H1 (cell line): ENCODE results near the gene XPNPEP1. TPM values are rescaled to one million over a fixed set of nuclear protein-coding genes. Genes with fewer than 3 reads are reported as not detected.
A peak's percentile ranks its signal among the peaks of the same experiment; 100 is the strongest.

Experiments used
- CTCF ChIA-PET: fragments of 300-600 bp; sonication (Branson Sonifier 250); formaldehyde crosslinking; loops from one replicate; lab custom pipeline; 2021; ENCODE audit not compliant: partially characterized antibody; lab: Charles Lee
- POLR2A ChIA-PET: fragments of 300-600 bp; sonication (Branson Sonifier 250); formaldehyde crosslinking; loops from one replicate; lab custom pipeline; 2021; ENCODE audit warnings: inconsistent platforms; ENCODE audit not compliant: partially characterized antibody; lab: Charles Lee
- DNase-seq, 2 experiments: peaks; one replicate each; pipeline versions ENCODE4 v3.0.0 to v3.0.0-alpha.2; 2010 to 2022; ENCODE audit warnings: low spot score in 2 of 2, low read depth in 1 of 2, mixed read lengths in 1 of 2
- FAIRE-seq: peaks from 2 replicates; lab custom pipeline; 2011; peaks lifted over from hg19 to GRCh38; lab: Jason Lieb, UNC
- H2AFZ ChIP-seq: 2 replicates; pipeline ENCODE4 v1.8.1; 2012; ENCODE audit warnings: low read length, inconsistent platforms
- H2AK5ac ChIP-seq: 2 replicates; pipeline ENCODE4 v1.6.1; 2013; ENCODE audit warnings: low read depth, low read length
- H2BK120ac ChIP-seq: replicated peaks from 2 replicates; pipeline ENCODE3; 2013; ENCODE audit warnings: low read depth, low read length, inconsistent platforms
- H2BK12ac ChIP-seq: 2 replicates; pipeline ENCODE4 v1.6.1; 2013; ENCODE audit warnings: low read depth, low read length
- H2BK15ac ChIP-seq: 2 replicates; pipeline ENCODE4 v1.6.1; 2013; ENCODE audit warnings: low read length
- H2BK20ac ChIP-seq: 2 replicates; pipeline ENCODE4 v1.6.1; 2013; ENCODE audit warnings: low read length
- H2BK5ac ChIP-seq: 2 replicates; pipeline ENCODE4 v1.6.1; 2013; ENCODE audit warnings: low read depth, low read length
- H3K14ac ChIP-seq: 2 replicates; pipeline ENCODE4 v1.6.1; 2013; ENCODE audit warnings: inconsistent platforms; ENCODE audit not compliant: insufficient read length
- H3K18ac ChIP-seq: 2 replicates; pipeline ENCODE4 v1.6.1; 2013; ENCODE audit warnings: low read length; ENCODE audit errors: extremely low read depth
- H3K23ac ChIP-seq: 2 replicates; pipeline ENCODE4 v1.6.1; 2013; ENCODE audit warnings: inconsistent platforms; ENCODE audit not compliant: insufficient read length
- H3K23me2 ChIP-seq: 2 replicates; pipeline ENCODE4 v1.6.1; 2013; ENCODE audit warnings: low read depth, low read length
- H3K27ac ChIP-seq: 2 replicates; pipeline ENCODE4 v1.6.1; 2011; ENCODE audit warnings: low read depth, low read length, inconsistent platforms
- H3K27me3 ChIP-seq, 4 experiments: replicated peaks in 1 of 4; 1 replicate in 1 of 4; 2 replicates in 3 of 4; pipeline versions ENCODE4 v1.6.1 to v1.8.1; 2011 to 2013; ENCODE audit warnings: low read length in 3 of 4, mild to moderate bottlenecking in 3 of 4, inconsistent platforms in 2 of 4, mixed read lengths in 2 of 4, moderate library complexity in 1 of 4; ENCODE audit not compliant: control insufficient read depth in 3 of 4, insufficient read depth in 3 of 4; ENCODE audit errors: extremely low read depth in 1 of 4
- H3K36me3 ChIP-seq, 4 experiments: 2 replicates each; pipeline versions ENCODE4 v1.6.1 to v1.8.1; 2011 to 2013; ENCODE audit warnings: mild to moderate bottlenecking in 4 of 4, low read length in 3 of 4, moderate library complexity in 2 of 4, control low read depth in 1 of 4, inconsistent platforms in 1 of 4; ENCODE audit not compliant: insufficient read depth in 4 of 4, control insufficient read depth in 2 of 4
- H3K4ac ChIP-seq: replicated peaks from 2 replicates; pipeline ENCODE3; 2013; ENCODE audit warnings: low read length, low read depth, mixed read lengths, inconsistent platforms; ENCODE audit not compliant: insufficient read length
- H3K4me1 ChIP-seq, 4 experiments: replicated peaks in 1 of 4; 1 replicate in 1 of 4; 2 replicates in 3 of 4; pipeline versions ENCODE4 v1.6.1 to v1.8.1; 2011 to 2013; ENCODE audit warnings: low read length in 3 of 4, inconsistent platforms in 2 of 4, mixed read lengths in 1 of 4; ENCODE audit not compliant: insufficient read depth in 4 of 4, control insufficient read depth in 3 of 4
- H3K4me2 ChIP-seq, 2 experiments: 2 replicates each; pipeline versions ENCODE4 v1.6.1 to v1.8.1; 2011 to 2013; ENCODE audit warnings: low read depth in 2 of 2, low read length in 2 of 2, control low read depth in 1 of 2, inconsistent platforms in 1 of 2, mild to moderate bottlenecking in 1 of 2; ENCODE audit not compliant: insufficient read depth in 1 of 2
- H3K4me3 ChIP-seq, 4 experiments: fragments of 200-600, 300-600 bp in 1 of 4; sonication (generic), shearing (Covaris generic), sonication (Bioruptor Twin) in 1 of 4; 2 replicates each; pipeline versions ENCODE4 v1.5.1 to v1.8.1; 2011 to 2016; ENCODE audit warnings: low read length in 4 of 4, low read depth in 3 of 4, control low read depth in 2 of 4, inconsistent platforms in 2 of 4, mild to moderate bottlenecking in 2 of 4, mixed read lengths in 1 of 4, moderate library complexity in 1 of 4; ENCODE audit not compliant: insufficient read depth in 2 of 4; ENCODE audit errors: extremely low read depth in 1 of 4
- H3K56ac ChIP-seq: replicated peaks from 2 replicates; pipeline ENCODE3; 2013; ENCODE audit warnings: low read depth, mild to moderate bottlenecking, mixed read lengths, low read length, inconsistent platforms; ENCODE audit not compliant: insufficient read length
- H3K79me1 ChIP-seq: 2 replicates; pipeline ENCODE4 v1.6.1; 2013; ENCODE audit warnings: low read depth, low read length, control low read depth
- H3K79me2 ChIP-seq, 2 experiments: 2 replicates each; pipeline versions ENCODE4 v1.6.1 to v1.8.1; 2012 to 2013; ENCODE audit warnings: low read length in 2 of 2, mild to moderate bottlenecking in 2 of 2, inconsistent platforms in 1 of 2; ENCODE audit not compliant: insufficient read depth in 2 of 2, control insufficient read depth in 1 of 2
- H3K9ac ChIP-seq, 4 experiments: replicated peaks in 1 of 4; 1 replicate in 1 of 4; 2 replicates in 3 of 4; pipeline versions ENCODE4 v1.6.1 to v1.8.1; 2011 to 2013; ENCODE audit warnings: low read depth in 3 of 4, low read length in 3 of 4, control low read depth in 2 of 4, mild to moderate bottlenecking in 2 of 4, moderate library complexity in 2 of 4, inconsistent platforms in 1 of 4; ENCODE audit errors: extremely low read depth in 1 of 4
- H3K9me3 ChIP-seq, 2 experiments: 2 replicates each; pipeline versions ENCODE4 v1.6.1 to v1.8.1; 2012 to 2013; ENCODE audit warnings: mild to moderate bottlenecking in 2 of 2, moderate library complexity in 2 of 2, control low read depth in 1 of 2, inconsistent platforms in 1 of 2, low read depth in 1 of 2, low read length in 1 of 2, mixed read lengths in 1 of 2; ENCODE audit not compliant: insufficient read depth in 2 of 2
- H4K20me1 ChIP-seq, 2 experiments: replicated peaks in 1 of 2; 2 replicates each; pipeline versions ENCODE3 to v1.8.1; 2011 to 2013; ENCODE audit warnings: inconsistent platforms in 2 of 2, low read length in 2 of 2, mild to moderate bottlenecking in 1 of 2; ENCODE audit not compliant: insufficient read depth in 2 of 2, control insufficient read depth in 1 of 2
- H4K5ac ChIP-seq: 2 replicates; pipeline ENCODE4 v1.6.1; 2013; ENCODE audit warnings: low read length, low read depth, mixed read lengths, inconsistent platforms; ENCODE audit not compliant: insufficient read length
- H4K8ac ChIP-seq: 2 replicates; pipeline ENCODE4 v1.8.0; 2013; ENCODE audit warnings: mild to moderate bottlenecking, moderate library complexity, low read length, inconsistent platforms; ENCODE audit not compliant: insufficient read depth; ENCODE audit errors: extremely low read depth
- H4K91ac ChIP-seq: replicated peaks from 2 replicates; pipeline ENCODE3; 2013; ENCODE audit warnings: low read length, mixed read lengths, inconsistent platforms; ENCODE audit not compliant: insufficient read length
- JUND ChIP-seq: IDR thresholded peaks from 2 replicates; pipeline ENCODE4 v1.6.1; 2011; ENCODE audit warnings: mild to moderate bottlenecking, improper control_type of control experiment, low read length
- MAFK ChIP-seq: IDR thresholded peaks from 2 replicates; pipeline ENCODE4 v1.6.1; 2012; ENCODE audit warnings: low read depth, mild to moderate bottlenecking, improper control_type of control experiment, low read length
- MAX ChIP-seq: IDR thresholded peaks from 2 replicates; pipeline ENCODE4 v1.6.1; 2012; ENCODE audit warnings: inconsistent platforms
- SP1 ChIP-seq: IDR thresholded peaks from 2 replicates; pipeline ENCODE4 v1.6.1; 2011; ENCODE audit warnings: low read depth, low read length
- WGBS, 2 experiments: shearing (Covaris generic) in 1 of 2; methylation state at CpG; one replicate each; pipeline versions ENCODE4 v1.1.6 to v1.1.7; 2013 to 2015; ENCODE audit warnings: low lambda C conversion rate in 2 of 2, mixed read lengths in 2 of 2, inconsistent platforms in 1 of 2, low coverage in 1 of 2, missing lambda C conversion rate in 1 of 2; ENCODE audit not compliant: insufficient replicate concordance in 2 of 2, insufficient coverage in 1 of 2, insufficient read length in 1 of 2; ENCODE audit errors: extremely low coverage in 1 of 2, missing lambda C conversion rate in 1 of 2; 5-methylcytosine and 5-hydroxymethylcytosine counted together
- polyA plus RNA-seq, 7 experiments: library from polyadenylated mRNA; depleted of rRNA in 3 of 7; stranded (reverse) in 5 of 7; unstranded in 2 of 7; fragments of >200 nt in 5 of 7; fragments of 200-250 nt in 2 of 7; gene quantifications; 1 replicate in 5 of 7; 2 replicates in 1 of 7; 4 replicates in 1 of 7; pipeline versions ENCODE4 v1.2.1 to v1.2.3, GENCODE V29; 2011 to 2013; ENCODE audit warnings: missing spikeins in 2 of 7, mixed read lengths in 2 of 7
- total RNA-seq: library from RNA; stranded (reverse); fragmentation: NEBNext Ultra II Directional; extraction: Animal tissue kit (Norgen Biotek cat#: 25700); gene quantifications from 2 replicates; pipeline ENCODE4 v1.2.1, GENCODE V29; 2021
- TF ChIP-seq, protein P1 (sequence below): IDR thresholded peaks from 2 replicates; pipeline ENCODE4 v1.6.1; 2012; ENCODE audit warnings: inconsistent platforms

The XPNPEP1 gene
- total and polyA plus RNA-seq, 2 of the 8 experiments (the other 6 are each of a cell fraction or from before 2014, with no cell fraction given): 61.1 to 201 TPM

DNA sequence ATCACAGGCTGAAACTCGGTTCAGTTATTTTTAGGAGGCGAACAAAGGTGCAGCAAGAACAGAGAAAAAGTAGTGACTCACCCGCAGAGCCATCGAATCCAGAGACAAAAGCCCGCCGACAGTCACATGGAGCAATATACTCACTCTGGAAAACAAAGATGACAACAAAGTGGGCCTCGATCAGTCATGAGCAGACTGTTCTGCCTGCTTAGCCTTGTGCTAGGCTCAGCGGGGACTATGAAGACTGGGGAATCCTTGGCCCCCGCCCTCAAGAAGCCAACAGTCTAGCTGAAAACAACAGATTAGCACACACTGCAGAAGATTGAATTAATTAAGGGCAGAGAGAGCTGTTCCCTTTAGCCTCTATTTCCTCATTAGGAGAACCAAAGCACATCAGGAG, 30.4 kb downstream of the XPNPEP1 start:
- Histone ChIP-seq H4K91ac (no peak overlapping the region), H3K4ac (no peak overlapping the region), H2BK120ac (no peak overlapping the region), H3K4me1 (peaks cover 0 to 8% (median 2%) of the 10 kb centered on the region in 4 experiments; a peak in 6 of 7 replicates), H3K27me3 (no peaks in the 10 kb centered on the region), H3K4me3 (no peak overlapping the region), H3K14ac (no peak overlapping the region), H2AFZ (no peak overlapping the region), H2BK5ac (no peak overlapping the region), H2BK20ac (no peak overlapping the region), H3K56ac (no peak overlapping the region), H2AK5ac (no peak overlapping the region), H3K79me1 (peaks cover 2% of the 10 kb centered on the region; the same call in 1 of the 2 replicates), H4K8ac (no peak overlapping the region), H3K23ac (no peak overlapping the region), H3K4me2 (0 out of 4 replicates have a peak overlapping the region, but pooled peaks of 1 of the 2 experiments have one; percentile 20), H2BK15ac (no peak overlapping the region), H3K9me3 (no peaks in the 10 kb centered on the region), H3K36me3 (peaks cover 0 to 10% (median 3%) of the 10 kb centered on the region in 4 experiments; a peak in 5 of 8 replicates), H3K27ac (no peak overlapping the region), H3K9ac (peak overlapping the region in 1 of 4 experiments; percentile 9; a peak in 2 of 7 replicates), H4K5ac (no peak overlapping the region), H2BK12ac (no peak overlapping the region), H3K79me2 (0 out of 4 replicates have a peak, but pooled peaks cover 0 to 5% of the 10 kb centered on the region in 2 experiments), H3K23me2 (no peaks in the 10 kb centered on the region; the same call in 1 of the 2 replicates), H3K18ac (no peak overlapping the region; the same call in 1 of the 2 replicates), H4K20me1 (no peaks in the 10 kb centered on the region)
- ChIA-PET CTCF (interaction anchor here (0.9 to 3.5 kb wide), 7 partner anchors 9 to 245 kb away, joined by 3 to 12 read pairs (median 4); no protein-coding TSS in a partner anchor), POLR2A (interaction anchor here (1.4 kb wide), 1 partner anchor 9 kb away, joined by 3 read pairs; no protein-coding TSS in a partner anchor)
- peak; percentile 66 for TF ChIP-seq MAX
- TF ChIP-seq, protein P1, sequence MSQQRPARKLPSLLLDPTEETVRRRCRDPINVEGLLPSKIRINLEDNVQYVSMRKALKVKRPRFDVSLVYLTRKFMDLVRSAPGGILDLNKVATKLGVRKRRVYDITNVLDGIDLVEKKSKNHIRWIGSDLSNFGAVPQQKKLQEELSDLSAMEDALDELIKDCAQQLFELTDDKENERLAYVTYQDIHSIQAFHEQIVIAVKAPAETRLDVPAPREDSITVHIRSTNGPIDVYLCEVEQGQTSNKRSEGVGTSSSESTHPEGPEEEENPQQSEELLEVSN: peak; percentile 79
- TF ChIP-seq SP1: no peak
- no peak for TF ChIP-seq JUND
- TF ChIP-seq MAFK: no peak
- DNase-seq (no peak), FAIRE-seq (no peak)
- WGBS, 2 experiments: 86% methylated on average over 9 of the region's 9 CpGs; no CpG with 5 or more reads in 1 of the 2 experiments
